K562 (cell line): ENCODE measurements around the gene LIMCH1. TPM values are rescaled to one million over a fixed set of nuclear protein-coding genes. Genes with fewer than 3 reads are reported as not detected.

Source experiments
- ATAC-seq: fragments of 200-7000 bp; cut with Tn5 transposase; 3 replicates; pipeline ENCODE4 v1.9.1; 2020; ENCODE audit warnings: moderate library complexity
- BruUV-seq: library from RNA; stranded (reverse); fragments of 400-500 nt; replicated peaks from 2 replicates; lab custom pipeline; 2021; lab: Mats Ljungman, UMichigan
- CTCF ChIA-PET: fragments of 300-600 bp; formaldehyde crosslinking; extraction: SDS; loops from one replicate; lab custom pipeline; 2021; ENCODE audit warnings: low intra/inter-chr PET ratio; lab: Yijun Ruan, JAX
- POLR2A ChIA-PET: fragments of 300-600, 350-650 bp; sonication (Branson Sonifier 250); formaldehyde crosslinking; extraction: SDS; loops from one replicate; lab custom pipeline; 2021; ENCODE audit warnings: antibody characterized with exemption, inconsistent platforms; lab: Yijun Ruan, JAX
- DNase-seq, 4 experiments: peaks; one replicate each; pipeline versions ENCODE4 v3.0.0 to v3.0.0-alpha.2; 2011 to 2018; ENCODE audit warnings: low spot score in 3 of 4, mixed read lengths in 3 of 4; ENCODE audit errors: extremely low read depth in 1 of 4
- FAIRE-seq: peaks from 2 replicates; lab custom pipeline; 2011; peaks lifted over from hg19 to GRCh38; lab: Jason Lieb, UNC
- H2AFZ ChIP-seq: 2 replicates; pipeline ENCODE4 v1.6.0; 2011; ENCODE audit warnings: low read depth, low read length, control low read depth, inconsistent platforms
- H3K27ac ChIP-seq: fragments of 200-600 bp; 3 replicates; pipeline ENCODE4 v1.8.0; 2011; ENCODE audit warnings: low read depth, mild to moderate bottlenecking, control low read depth, inconsistent platforms, low read length, moderate library complexity, mixed read lengths; ENCODE audit errors: extremely low read depth
- H3K27me3 ChIP-seq, 2 experiments: fragments of 300-600 bp in 1 of 2; 2 replicates in 1 of 2; 3 replicates in 1 of 2; pipeline versions ENCODE4 v1.6.0 to v1.8.0; 2011; ENCODE audit warnings: inconsistent platforms in 2 of 2, low read length in 2 of 2, mild to moderate bottlenecking in 1 of 2, mixed read lengths in 1 of 2, moderate library complexity in 1 of 2; ENCODE audit not compliant: control insufficient read depth in 2 of 2, insufficient read depth in 2 of 2
- H3K36me3 ChIP-seq: fragments of 300-600 bp; 3 replicates; pipeline ENCODE4 v1.8.0; 2011; ENCODE audit warnings: mild to moderate bottlenecking, low read length, inconsistent platforms; ENCODE audit not compliant: control insufficient read depth, insufficient read depth
- H3K4me1 ChIP-seq, 2 experiments: fragments of 200-600 bp in 1 of 2; replicated peaks in 1 of 2; 2 replicates in 1 of 2; 3 replicates in 1 of 2; pipeline versions ENCODE4 v1.5.1 to v1.8.0; 2011; ENCODE audit warnings: inconsistent platforms in 2 of 2, low read length in 2 of 2, mild to moderate bottlenecking in 1 of 2, mixed read lengths in 1 of 2, moderate library complexity in 1 of 2; ENCODE audit not compliant: control insufficient read depth in 2 of 2, insufficient read depth in 2 of 2
- H3K4me2 ChIP-seq: 2 replicates; pipeline ENCODE4 v1.6.1; 2011; ENCODE audit warnings: low read length, control low read depth, inconsistent platforms, mixed read lengths; ENCODE audit not compliant: insufficient read depth
- H3K4me3 ChIP-seq: fragments of 200-600 bp; sonication (generic), shearing (Covaris generic); 2 replicates; pipeline ENCODE4 v1.5.1; 2016; ENCODE audit warnings: control low read depth, inconsistent platforms
- H3K79me2 ChIP-seq: fragments of 200-600 bp; 3 replicates; pipeline ENCODE4 v1.8.0; 2011; ENCODE audit warnings: low read length, inconsistent platforms; ENCODE audit not compliant: control insufficient read depth, insufficient read depth
- H3K9ac ChIP-seq, 2 experiments: 2 replicates each; pipeline versions ENCODE4 v1.6.0 to v1.6.1; 2011; ENCODE audit warnings: low read depth in 2 of 2, low read length in 2 of 2, control low read depth in 1 of 2, inconsistent platforms in 1 of 2, mild to moderate bottlenecking in 1 of 2, mixed read lengths in 1 of 2; ENCODE audit not compliant: insufficient read depth in 1 of 2
- H3K9me1 ChIP-seq: one replicate; pipeline ENCODE4 v1.6.0; 2011; ENCODE audit warnings: inconsistent platforms, mild to moderate bottlenecking, low read length, moderate library complexity; ENCODE audit not compliant: control insufficient read depth, insufficient read depth
- H3K9me3 ChIP-seq: replicated peaks from 2 replicates; pipeline ENCODE4 v1.5.1; 2011; ENCODE audit warnings: low read depth, low read length, inconsistent platforms; ENCODE audit not compliant: control insufficient read depth, insufficient read depth
- H4K20me1 ChIP-seq: replicated peaks from 2 replicates; pipeline ENCODE4 v1.6.1; 2011; ENCODE audit warnings: low read length, inconsistent platforms, mixed read lengths; ENCODE audit not compliant: control insufficient read depth, insufficient read depth
- CHAMP1 ChIP-seq: fragments of 450-650 bp; IDR thresholded peaks from 2 replicates; pipeline ENCODE4 v1.6.1; 2016; ENCODE audit warnings: mild to moderate bottlenecking
- E2F5 ChIP-seq: sonication (generic); formaldehyde crosslinking; IDR thresholded peaks from 2 replicates; pipeline ENCODE4 v1.8.0; 2022; ENCODE audit warnings: mild to moderate bottlenecking, missing genetic modification reagents
- E4F1 ChIP-seq: fragments of 250-450 bp; sonication (Bioruptor Pico); IDR thresholded peaks from 2 replicates; pipeline ENCODE4 v1.5.0; 2021; ENCODE audit warnings: mild to moderate bottlenecking, borderline replicate concordance
- MAX ChIP-seq: sonication (generic); formaldehyde crosslinking; IDR thresholded peaks from 2 replicates; pipeline ENCODE4 v1.9.0; 2022; ENCODE audit warnings: mild to moderate bottlenecking, missing genetic modification reagents
- NBN ChIP-seq: fragments of 450-650 bp; IDR thresholded peaks from 2 replicates; pipeline ENCODE4 v1.6.1; 2016; ENCODE audit warnings: low read depth, mild to moderate bottlenecking
- PCBP1 ChIP-seq: fragments of 200-400 bp; formaldehyde crosslinking; IDR thresholded peaks from 2 replicates; pipeline ENCODE4 v1.6.1; 2018; ENCODE audit warnings: mild to moderate bottlenecking, low read depth, low read length; ENCODE audit not compliant: poor library complexity, severe bottlenecking
- PML ChIP-seq: IDR thresholded peaks from 2 replicates; pipeline ENCODE4 v1.6.1; 2012; ENCODE audit warnings: low read length, inconsistent platforms
- TRIM24 ChIP-seq, 2 experiments: fragments of 450-650 bp; IDR thresholded peaks; 2 replicates each; pipeline ENCODE4 v1.6.1; 2016
- WGBS: fragments of 100-300 bp; shearing (Covaris generic); methylation state at CpG from one replicate; pipeline ENCODE4 v1.1.6; 2016; ENCODE audit warnings: low coverage, mixed read lengths; ENCODE audit not compliant: insufficient coverage; ENCODE audit errors: missing lambda C conversion rate; 5-methylcytosine and 5-hydroxymethylcytosine counted together
- in situ Hi-C: fragments of 300-500 bp; cut with MboI; formaldehyde crosslinking; loops from 4 replicates; pipeline ENCODE4 v1.15.0; 2018; ENCODE audit warnings: inconsistent platforms, mixed read lengths
- intact Hi-C: fragments of 100-400 bp; cut with micrococcal nuclease; formaldehyde crosslinking; loops from 2 replicates; pipeline ENCODE4 v1.14.2; 2022
- polyA plus RNA-seq, 8 experiments: library from polyadenylated mRNA; depleted of rRNA in 4 of 8; stranded (reverse) in 5 of 8; unstranded in 3 of 8; fragments of >200 nt; fragmentation: Nextera tagmentation in 2 of 8; fragmentation: Illumina TruSeq in 1 of 8; extraction: Ambion mirVana in 2 of 8; extraction: Trizol in 1 of 8; gene quantifications; 2 replicates each; pipeline versions ENCODE4 v1.2.1 to v1.2.3, GENCODE V29; 2011 to 2014; ENCODE audit warnings: inconsistent platforms in 1 of 8, missing spikeins in 1 of 8
- total RNA-seq, 7 experiments: library from RNA; depleted of rRNA in 6 of 7; stranded (reverse); fragments of >200 nt in 6 of 7; fragmentation: Illumina TruSeq in 2 of 7; extraction: Trizol in 2 of 7; gene quantifications; 2 replicates each; pipeline versions ENCODE4 v1.2.1 to v1.2.3, GENCODE V29; 2011 to 2021; ENCODE audit warnings: low replicate concordance in 1 of 7

The LIMCH1 gene
- total and polyA plus RNA-seq, 9 of the 15 experiments (the other 6 are each of a cell fraction or from before 2014, with no cell fraction given) = 0.35 TPM; not detected in 8

GRCh38 chr4:41747230-41748055 is 209.5 kb downstream of the LIMCH1 start:
- ATAC-seq (no peak), DNase-seq (no peak), FAIRE-seq (no peak)
- Histone ChIP-seq H3K9me1 (no peaks in the 10 kb centered on the region), H3K27me3 (peaks cover 27 to 73% of the 10 kb centered on the region in 2 experiments; a peak in 4 of 5 replicates), H3K9me3 (no peaks in the 10 kb centered on the region), H3K4me2 (no peak overlapping the region), H3K4me1 (peaks cover 0 to 14% of the 10 kb centered on the region in 2 experiments; a peak in 2 of 5 replicates), H3K4me3 (no peak overlapping the region), H4K20me1 (no peaks in the 10 kb centered on the region), H3K79me2 (no peaks in the 10 kb centered on the region), H3K27ac (no peak overlapping the region), H2AFZ (no peak overlapping the region), H3K36me3 (no peaks in the 10 kb centered on the region), H3K9ac (no peak overlapping the region)
- ChIA-PET POLR2A (no interaction called here), CTCF (no interaction called here)
- BruUV-seq = no TSS peak
- WGBS = 16% methylated on average over 48 of the region's 49 CpGs
- in situ Hi-C loops (no loop called here), intact Hi-C loops (no loop called here)
- TF ChIP-seq TRIM24 (IDR thresholded peaks at IDR 0.05) (no peak), MAX (CRISPR knock-in tag) (no peak)

GRCh38 chr4:41748074-41748570 is 210.2 kb downstream of the LIMCH1 start:
- POLR2A ChIA-PET = no interaction called here
- Histone ChIP-seq H3K36me3 (no peaks in the 10 kb centered on the region), H4K20me1 (no peaks in the 10 kb centered on the region), H3K27ac (no peak overlapping the region), H3K9me1 (no peaks in the 10 kb centered on the region), H3K9ac (no peak overlapping the region), H3K79me2 (no peaks in the 10 kb centered on the region), H3K4me1 (peaks cover 0 to 14% of the 10 kb centered on the region in 2 experiments; a peak in 2 of 5 replicates), H3K4me3 (no peak overlapping the region), H3K27me3 (peaks cover 27 to 73% of the 10 kb centered on the region in 2 experiments; a peak in 4 of 5 replicates), H2AFZ (no peak overlapping the region), H3K9me3 (no peaks in the 10 kb centered on the region), H3K4me2 (no peak overlapping the region)
- CTCF ChIA-PET = no interaction called here
- no peak for ATAC-seq
- intact Hi-C loops (no loop called here), in situ Hi-C loops (no loop called here)
- DNase-seq = no peak
- FAIRE-seq = no peak
- WGBS = 5% methylated on average over 21 of the region's 21 CpGs
- no TSS peak for BruUV-seq
- TF ChIP-seq PCBP1 = no peak
- TF ChIP-seq NBN = no peak
- TF ChIP-seq CHAMP1 = no peak
- TF ChIP-seq E2F5 (CRISPR knock-in tag) = no peak
- no peak for TF ChIP-seq PML
- no peak for TF ChIP-seq E4F1
